Measurements from ENCODE around the gene PDE7B. TPM values are rescaled to one million over a fixed set of nuclear protein-coding genes. Genes with fewer than 3 reads are reported as not detected.

PDE7B gene
- polyA plus RNA-seq, 1 donor = 1.3 TPM

DNA sequence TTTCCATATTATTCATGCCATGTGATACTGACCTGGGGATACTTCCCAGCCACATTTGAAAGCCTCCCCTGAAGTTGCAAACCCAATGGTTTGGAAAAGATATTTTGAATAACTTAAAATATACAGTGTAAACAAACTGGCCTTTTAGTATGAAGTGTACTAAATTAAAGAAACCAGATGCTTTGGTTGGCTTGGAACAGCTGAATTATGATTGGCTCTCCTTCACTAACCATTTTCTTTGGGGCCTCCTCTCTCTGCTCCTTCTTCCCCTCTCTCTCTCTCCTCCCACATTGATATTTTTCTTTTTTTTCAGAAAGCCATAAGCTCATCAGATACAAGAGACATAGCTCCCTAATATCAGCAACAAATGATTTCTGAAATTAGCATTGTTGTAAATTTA, 232.0 kb downstream of the PDE7B start:
- no peaks in the 10 kb centered on the region for H3K4me1 ChIP-seq (ENCODE audit: control insufficient read depth, insufficient read depth, low read length)
- no peaks in the 10 kb centered on the region for H3K36me3 ChIP-seq (ENCODE audit: control insufficient read depth, insufficient read depth, low read length)
- no peak overlapping the region for H3K4me3 ChIP-seq (ENCODE audit: low read length)
- H3K27me3 ChIP-seq (ENCODE audit: control insufficient read depth, insufficient read depth, low read length) = no peaks in the 10 kb centered on the region
- H3K27ac ChIP-seq (ENCODE audit: low read length) = no peak overlapping the region
- DNase-seq = no peak
- no peaks in the 10 kb centered on the region for H3K9me3 ChIP-seq (ENCODE audit: control insufficient read depth, low read depth, low read length)

- Histone ChIP-seq H3K4me1 (ENCODE audit: control insufficient read depth, insufficient read depth, low read length) (no peaks in the 10 kb centered on the region), H3K9me3 (ENCODE audit: control insufficient read depth, low read depth, low read length) (no peaks in the 10 kb centered on the region), H3K4me3 (ENCODE audit: low read length) (no peak overlapping the region), H3K27me3 (ENCODE audit: control insufficient read depth, insufficient read depth, low read length) (no peaks in the 10 kb centered on the region), H3K36me3 (ENCODE audit: control insufficient read depth, insufficient read depth, low read length) (no peaks in the 10 kb centered on the region), H3K27ac (ENCODE audit: low read length) (no peak overlapping the region)
- WGBS (ENCODE audit: insufficient coverage, low lambda C conversion rate) = no CpG with 5 or more reads among the region's 1 CpG
- DNase-seq = no peak
Measured at GRCh38 chr6:136084403-136084802, 232.9 kb downstream of the PDE7B start.

DNA sequence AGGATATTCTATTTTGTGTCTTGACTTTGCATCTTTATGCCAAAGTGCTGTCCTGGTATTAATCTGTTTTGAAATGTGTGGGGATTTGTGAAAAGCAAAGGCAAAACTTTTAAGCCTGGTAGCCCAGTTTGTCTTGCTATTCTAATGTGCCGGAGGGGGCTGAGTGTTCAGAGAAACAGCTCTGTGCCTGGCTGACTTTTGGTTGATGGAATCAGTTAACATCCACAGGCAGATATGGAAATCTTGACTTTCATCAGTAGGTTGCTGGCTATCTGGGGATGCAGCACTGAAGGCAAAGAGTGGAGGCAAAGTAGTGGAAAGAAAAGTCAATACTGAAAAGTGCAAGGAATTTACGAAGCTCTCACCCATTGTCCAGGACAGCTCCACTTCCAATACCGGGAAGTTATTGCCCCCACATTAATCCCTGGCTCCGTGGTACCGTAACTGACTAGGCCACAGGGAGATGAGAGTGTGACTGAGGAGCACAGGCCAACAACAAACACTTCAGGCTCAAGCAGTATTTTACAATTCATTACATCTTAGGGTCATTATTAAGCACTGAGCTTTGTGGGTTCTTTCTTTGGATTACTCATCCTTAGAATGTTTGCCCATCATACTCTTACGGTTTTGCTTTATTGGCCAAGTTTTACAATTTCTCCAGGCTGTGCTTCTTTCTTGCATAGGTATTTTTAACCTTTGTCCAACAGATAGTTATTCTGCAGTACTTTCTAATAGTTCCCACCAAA, 234.0 kb downstream of the PDE7B start:
- no peaks in the 10 kb centered on the region for H3K9me3 ChIP-seq (ENCODE audit: control insufficient read depth, low read depth, low read length)
- H3K4me3 ChIP-seq (ENCODE audit: low read length) = no peak overlapping the region
- WGBS (ENCODE audit: insufficient coverage, low lambda C conversion rate) = no CpG with 5 or more reads among the region's 6 CpGs
- no peak for DNase-seq
- H3K27me3 ChIP-seq (ENCODE audit: control insufficient read depth, insufficient read depth, low read length) = peaks cover 2% of the 10 kb centered on the region
- H3K27ac ChIP-seq (ENCODE audit: low read length) = no peak overlapping the region
- no peaks in the 10 kb centered on the region for H3K4me1 ChIP-seq (ENCODE audit: control insufficient read depth, insufficient read depth, low read length)
- no peaks in the 10 kb centered on the region for H3K36me3 ChIP-seq (ENCODE audit: control insufficient read depth, insufficient read depth, low read length)

DNA sequence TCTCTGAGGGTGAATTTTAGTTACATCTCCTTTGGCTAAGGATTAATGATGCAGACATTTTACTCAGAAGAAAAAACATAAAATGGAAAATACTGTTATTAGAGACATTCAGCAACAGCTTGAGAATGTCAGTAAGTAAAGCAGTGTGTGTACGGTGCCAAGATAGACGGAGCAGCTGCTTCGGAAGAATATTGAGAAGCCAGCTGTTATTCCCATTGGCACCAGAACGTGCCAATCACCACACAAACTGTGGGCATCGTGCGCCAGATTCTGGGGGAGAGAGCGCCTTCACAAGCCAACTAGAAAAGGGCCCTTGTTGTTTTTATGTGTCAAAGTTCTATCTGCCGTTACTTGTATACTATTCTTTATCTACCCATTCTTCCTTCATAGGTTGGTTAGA, 235.2 kb downstream of the PDE7B start:
- Histone ChIP-seq H3K4me1 (ENCODE audit: control insufficient read depth, insufficient read depth, low read length) (no peaks in the 10 kb centered on the region), H3K9me3 (ENCODE audit: control insufficient read depth, low read depth, low read length) (no peaks in the 10 kb centered on the region), H3K4me3 (ENCODE audit: low read length) (no peak overlapping the region), H3K27me3 (ENCODE audit: control insufficient read depth, insufficient read depth, low read length) (peaks cover 4% of the 10 kb centered on the region), H3K36me3 (ENCODE audit: control insufficient read depth, insufficient read depth, low read length) (no peaks in the 10 kb centered on the region), H3K27ac (ENCODE audit: low read length) (no peak overlapping the region)
- WGBS (ENCODE audit: insufficient coverage, low lambda C conversion rate) = 81% methylated on average over 3 of the region's 8 CpGs
- DNase-seq = no peak

DNA sequence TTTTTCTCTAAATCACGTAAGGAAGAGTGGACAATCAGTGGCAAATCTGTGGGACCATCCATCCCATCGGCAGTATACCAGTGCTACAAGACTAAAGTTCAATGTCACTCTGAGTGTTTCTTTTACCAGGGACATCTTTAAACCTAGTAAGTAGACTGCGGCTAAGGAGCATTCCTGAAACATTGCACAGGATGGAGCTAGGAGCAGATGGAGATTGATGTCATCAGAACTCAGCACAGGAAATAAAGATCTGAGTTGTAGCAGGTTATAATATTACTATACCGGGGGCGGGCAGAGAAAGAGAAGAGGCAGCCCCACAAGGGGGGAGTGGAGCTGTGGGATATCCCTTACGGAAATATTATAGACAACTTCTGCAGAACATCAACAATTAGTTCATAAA, 236.5 kb downstream of the PDE7B start:
- Histone ChIP-seq H3K4me3 (ENCODE audit: low read length) (no peak overlapping the region), H3K27ac (ENCODE audit: low read length) (no peak overlapping the region), H3K9me3 (ENCODE audit: control insufficient read depth, low read depth, low read length) (no peaks in the 10 kb centered on the region), H3K36me3 (ENCODE audit: control insufficient read depth, insufficient read depth, low read length) (no peaks in the 10 kb centered on the region), H3K27me3 (ENCODE audit: control insufficient read depth, insufficient read depth, low read length) (peaks cover 4% of the 10 kb centered on the region), H3K4me1 (ENCODE audit: control insufficient read depth, insufficient read depth, low read length) (no peaks in the 10 kb centered on the region)
- 100% methylated on average over 1 of the region's 6 CpGs for WGBS (ENCODE audit: insufficient coverage, low lambda C conversion rate)
- no peak for DNase-seq

- Histone ChIP-seq H3K36me3 (ENCODE audit: control insufficient read depth, insufficient read depth, low read length) (no peaks in the 10 kb centered on the region), H3K4me3 (ENCODE audit: low read length) (no peak overlapping the region), H3K27me3 (ENCODE audit: control insufficient read depth, insufficient read depth, low read length) (peaks cover 4% of the 10 kb centered on the region), H3K4me1 (ENCODE audit: control insufficient read depth, insufficient read depth, low read length) (no peaks in the 10 kb centered on the region), H3K9me3 (ENCODE audit: control insufficient read depth, low read depth, low read length) (no peaks in the 10 kb centered on the region), H3K27ac (ENCODE audit: low read length) (no peak overlapping the region)
- DNase-seq = no peak
- WGBS (ENCODE audit: insufficient coverage, low lambda C conversion rate) = 92% methylated on average over 2 of the region's 5 CpGs
Measured at GRCh38 chr6:136088693-136089092, 237.2 kb downstream of the PDE7B start.

DNA sequence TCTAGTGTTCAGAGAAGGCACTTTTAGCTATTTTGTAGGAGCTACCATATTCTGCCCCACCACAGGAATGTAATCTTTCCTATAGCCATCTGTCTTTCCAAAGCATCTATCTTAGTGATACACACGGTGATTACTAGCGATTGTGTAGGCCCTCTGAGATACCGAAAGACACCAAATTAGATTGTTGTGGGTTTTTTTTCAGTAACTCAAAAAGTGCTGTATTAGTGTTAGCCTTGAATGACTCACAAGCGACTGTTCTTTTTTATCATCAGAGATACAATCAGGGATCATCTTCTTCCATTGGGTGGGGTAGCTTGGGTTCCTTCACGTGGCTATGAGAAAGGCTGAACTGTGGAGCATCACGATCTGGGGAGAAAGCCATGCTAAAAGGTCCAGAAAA, 238.4 kb downstream of the PDE7B start:
- Histone ChIP-seq H3K36me3 (ENCODE audit: control insufficient read depth, insufficient read depth, low read length) (no peaks in the 10 kb centered on the region), H3K4me3 (ENCODE audit: low read length) (no peak overlapping the region), H3K4me1 (ENCODE audit: control insufficient read depth, insufficient read depth, low read length) (no peaks in the 10 kb centered on the region), H3K9me3 (ENCODE audit: control insufficient read depth, low read depth, low read length) (no peaks in the 10 kb centered on the region), H3K27ac (ENCODE audit: low read length) (no peak overlapping the region), H3K27me3 (ENCODE audit: control insufficient read depth, insufficient read depth, low read length) (peaks cover 4% of the 10 kb centered on the region)
- no CpG with 5 or more reads among the region's 6 CpGs for WGBS (ENCODE audit: insufficient coverage, low lambda C conversion rate)
- DNase-seq = no peak

DNA sequence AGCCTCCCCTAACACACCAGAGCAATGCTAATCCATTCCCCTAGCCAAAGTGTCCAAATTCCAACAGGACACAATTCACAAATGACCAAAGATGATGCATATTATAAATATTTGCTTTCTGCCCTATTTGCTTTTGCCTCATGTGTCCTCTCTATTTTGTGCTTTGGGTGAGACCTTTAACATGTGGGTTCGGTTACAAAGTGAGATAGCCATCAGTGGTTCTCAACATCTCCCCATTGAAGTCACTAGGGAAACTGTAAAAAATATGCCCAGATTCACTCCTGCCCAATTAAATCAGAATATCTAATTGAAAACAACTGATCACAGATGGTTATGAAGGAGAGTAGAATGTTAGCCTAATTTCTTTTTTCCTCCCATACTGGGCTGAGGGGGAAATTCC, 239.4 kb downstream of the PDE7B start:
- H3K36me3 ChIP-seq (ENCODE audit: control insufficient read depth, insufficient read depth, low read length) = no peaks in the 10 kb centered on the region
- no peak overlapping the region for H3K27ac ChIP-seq (ENCODE audit: low read length)
- no peak for DNase-seq
- peaks cover 4% of the 10 kb centered on the region for H3K27me3 ChIP-seq (ENCODE audit: control insufficient read depth, insufficient read depth, low read length)
- WGBS (ENCODE audit: insufficient coverage, low lambda C conversion rate) = no CpG with 5 or more reads among the region's 1 CpG
- H3K9me3 ChIP-seq (ENCODE audit: control insufficient read depth, low read depth, low read length) = no peaks in the 10 kb centered on the region
- no peak overlapping the region for H3K4me3 ChIP-seq (ENCODE audit: low read length)
- no peaks in the 10 kb centered on the region for H3K4me1 ChIP-seq (ENCODE audit: control insufficient read depth, insufficient read depth, low read length)

DNA sequence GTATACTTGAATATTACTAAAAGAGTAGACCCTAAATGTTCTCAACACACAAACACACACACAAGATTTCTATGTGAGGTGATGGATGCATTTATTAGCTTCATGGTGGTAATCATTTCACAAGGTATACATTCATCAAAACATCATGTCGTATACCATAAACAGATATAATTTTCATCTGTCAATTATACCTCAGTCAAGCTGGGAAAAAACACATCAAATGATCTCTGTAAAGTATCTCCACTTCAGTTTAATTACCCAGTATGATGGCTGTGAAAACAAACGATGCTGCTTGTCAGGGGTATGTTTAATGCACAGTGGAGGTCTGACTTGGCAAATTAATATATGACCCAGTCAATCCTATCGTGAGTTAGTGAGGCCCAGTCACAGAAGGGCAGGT, 241.4 kb downstream of the PDE7B start:
- Histone ChIP-seq H3K4me3 (ENCODE audit: low read length) (no peak overlapping the region), H3K36me3 (ENCODE audit: control insufficient read depth, insufficient read depth, low read length) (no peaks in the 10 kb centered on the region)
- WGBS (ENCODE audit: insufficient coverage, low lambda C conversion rate) = 80% methylated on average over 1 of the region's 3 CpGs

DNA sequence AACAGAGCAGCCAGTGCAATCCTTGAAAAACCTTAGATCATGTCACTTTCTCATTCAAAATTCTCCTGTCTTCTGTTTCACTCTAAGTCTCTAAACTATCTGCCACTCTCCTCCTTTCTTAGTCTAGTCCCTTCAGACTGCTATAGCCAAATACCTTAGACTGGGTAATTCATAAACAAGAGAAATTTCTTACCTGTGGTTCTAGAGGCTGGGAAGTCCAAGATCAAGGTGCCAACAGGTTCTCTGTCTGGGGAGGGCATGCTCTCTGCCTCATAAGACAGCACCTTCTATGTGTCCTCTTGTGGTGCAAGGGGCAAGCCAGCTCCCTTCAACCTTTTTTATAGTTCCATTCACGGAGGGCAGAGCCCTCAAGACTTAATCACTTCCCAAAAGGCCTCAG, 242.3 kb downstream of the PDE7B start:
- peaks cover 4% of the 10 kb centered on the region for H3K27me3 ChIP-seq (ENCODE audit: control insufficient read depth, insufficient read depth, low read length)
- no peaks in the 10 kb centered on the region for H3K36me3 ChIP-seq (ENCODE audit: control insufficient read depth, insufficient read depth, low read length)
- H3K27ac ChIP-seq (ENCODE audit: low read length) = no peak overlapping the region
- H3K4me1 ChIP-seq (ENCODE audit: control insufficient read depth, insufficient read depth, low read length) = no peaks in the 10 kb centered on the region
- no peaks in the 10 kb centered on the region for H3K9me3 ChIP-seq (ENCODE audit: control insufficient read depth, low read depth, low read length)
- no peak overlapping the region for H3K4me3 ChIP-seq (ENCODE audit: low read length)
- no CpG with 5 or more reads among the region's 1 CpG for WGBS (ENCODE audit: insufficient coverage, low lambda C conversion rate)
- no peak for DNase-seq

More for the DNA sequence above, 241.4 kb downstream of the PDE7B start:
- no peak overlapping the region for H3K27ac ChIP-seq (ENCODE audit: low read length)
- no peaks in the 10 kb centered on the region for H3K9me3 ChIP-seq (ENCODE audit: control insufficient read depth, low read depth, low read length)
- H3K4me1 ChIP-seq (ENCODE audit: control insufficient read depth, insufficient read depth, low read length) = no peaks in the 10 kb centered on the region
- DNase-seq = no peak
- peaks cover 4% of the 10 kb centered on the region for H3K27me3 ChIP-seq (ENCODE audit: control insufficient read depth, insufficient read depth, low read length)

- H3K9me3 ChIP-seq (ENCODE audit: control insufficient read depth, low read depth, low read length) = no peaks in the 10 kb centered on the region
- H3K27me3 ChIP-seq (ENCODE audit: control insufficient read depth, insufficient read depth, low read length) = peaks cover 4% of the 10 kb centered on the region
- no peak overlapping the region for H3K4me3 ChIP-seq (ENCODE audit: low read length)
- H3K36me3 ChIP-seq (ENCODE audit: control insufficient read depth, insufficient read depth, low read length) = no peaks in the 10 kb centered on the region
- WGBS (ENCODE audit: insufficient coverage, low lambda C conversion rate) = 100% methylated on average over 1 of the region's 3 CpGs
- DNase-seq = no peak
- H3K27ac ChIP-seq (ENCODE audit: low read length) = no peak overlapping the region
- H3K4me1 ChIP-seq (ENCODE audit: control insufficient read depth, insufficient read depth, low read length) = no peaks in the 10 kb centered on the region
Measured at GRCh38 chr6:136094812-136095211, 243.3 kb downstream of the PDE7B start.
